Measurements from ENCODE around the gene PZP. TPM values are rescaled to one million over a fixed set of nuclear protein-coding genes. Genes with fewer than 3 reads are reported as not detected.

Gene PZP
- polyA plus RNA-seq, 1 donor from 2014 or later, result not detected

DNA sequence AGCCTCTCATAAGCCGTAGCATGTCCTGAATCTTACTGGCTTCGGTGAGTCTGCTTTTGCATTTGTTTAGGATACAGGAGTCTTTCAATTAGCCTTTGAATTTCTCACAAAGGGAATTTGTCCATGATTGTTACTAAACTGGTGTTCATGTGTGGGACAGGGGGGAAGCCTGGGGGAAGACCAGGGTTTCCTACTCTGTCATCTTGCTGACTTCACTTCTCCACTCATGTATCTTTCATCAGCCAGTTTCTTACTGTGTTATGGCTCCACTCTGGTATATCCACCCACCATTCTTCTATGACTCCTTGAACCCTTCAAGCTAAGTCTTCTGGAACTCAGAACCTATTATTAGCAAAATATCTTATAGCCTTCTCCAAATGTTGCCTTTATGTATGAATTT lies 60.7 kb downstream of the PZP start:
- TF ChIP-seq EP300 (conservative IDR thresholded peaks at IDR 0.05; ENCODE audit: poor library complexity, severe bottlenecking), result no peak
- TF ChIP-seq SMC3 (conservative IDR thresholded peaks at IDR 0.05; ENCODE audit: poor library complexity), result no peak
- no peak for TF ChIP-seq TAF1 (IDR thresholded peaks at IDR 0.05; ENCODE audit: low read depth)
- no peak for TF ChIP-seq EZH2 (IDR thresholded peaks at IDR 0.05; ENCODE audit: borderline replicate concordance, insufficient read depth, low read length, poor library complexity, severe bottlenecking)
- TF ChIP-seq POLR2AphosphoS5 (IDR thresholded peaks at IDR 0.05), result no peak
- no peak for TF ChIP-seq REST (IDR thresholded peaks at IDR 0.05; ENCODE audit: borderline replicate concordance)
- TF ChIP-seq MXI1 (conservative IDR thresholded peaks at IDR 0.05; ENCODE audit: poor library complexity, severe bottlenecking), result no peak
- TF ChIP-seq, protein P1, sequence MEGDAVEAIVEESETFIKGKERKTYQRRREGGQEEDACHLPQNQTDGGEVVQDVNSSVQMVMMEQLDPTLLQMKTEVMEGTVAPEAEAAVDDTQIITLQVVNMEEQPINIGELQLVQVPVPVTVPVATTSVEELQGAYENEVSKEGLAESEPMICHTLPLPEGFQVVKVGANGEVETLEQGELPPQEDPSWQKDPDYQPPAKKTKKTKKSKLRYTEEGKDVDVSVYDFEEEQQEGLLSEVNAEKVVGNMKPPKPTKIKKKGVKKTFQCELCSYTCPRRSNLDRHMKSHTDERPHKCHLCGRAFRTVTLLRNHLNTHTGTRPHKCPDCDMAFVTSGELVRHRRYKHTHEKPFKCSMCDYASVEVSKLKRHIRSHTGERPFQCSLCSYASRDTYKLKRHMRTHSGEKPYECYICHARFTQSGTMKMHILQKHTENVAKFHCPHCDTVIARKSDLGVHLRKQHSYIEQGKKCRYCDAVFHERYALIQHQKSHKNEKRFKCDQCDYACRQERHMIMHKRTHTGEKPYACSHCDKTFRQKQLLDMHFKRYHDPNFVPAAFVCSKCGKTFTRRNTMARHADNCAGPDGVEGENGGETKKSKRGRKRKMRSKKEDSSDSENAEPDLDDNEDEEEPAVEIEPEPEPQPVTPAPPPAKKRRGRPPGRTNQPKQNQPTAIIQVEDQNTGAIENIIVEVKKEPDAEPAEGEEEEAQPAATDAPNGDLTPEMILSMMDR (IDR thresholded peaks at IDR 0.05; ENCODE audit: poor library complexity, severe bottlenecking), result no peak
- TF ChIP-seq RAD21 (conservative IDR thresholded peaks at IDR 0.05), result no peak
- no peak overlapping the region for H3K9ac ChIP-seq (ENCODE audit: low read length)
- H3K27me3 ChIP-seq (ENCODE audit: insufficient read depth, low read depth, low read length), result no peaks in the 10 kb centered on the region
- no peaks in the 10 kb centered on the region for H3K36me3 ChIP-seq (ENCODE audit: insufficient read depth, low read length)
- no peak overlapping the region for H3K4me2 ChIP-seq (ENCODE audit: low read length)
- no peak overlapping the region for H3K27ac ChIP-seq (ENCODE audit: low read length)
- H3K79me2 ChIP-seq (replicated peaks; ENCODE audit: insufficient read depth, low read length), result no peaks in the 10 kb centered on the region
- H2AFZ ChIP-seq (ENCODE audit: low read depth, low read length), result no peak overlapping the region
- no peaks in the 10 kb centered on the region for H3K9me2 ChIP-seq (ENCODE audit: insufficient read depth, low read length)
- H3K4me3 ChIP-seq (ENCODE audit: low read length), result no peak overlapping the region
- H3K9me3 ChIP-seq (ENCODE audit: low read length), result no peaks in the 10 kb centered on the region
- H3F3A ChIP-seq (ENCODE audit: insufficient read depth, low read length, poor library complexity, severe bottlenecking), result no peaks in the 10 kb centered on the region
- H4K20me1 ChIP-seq (ENCODE audit: insufficient read depth), result no peaks in the 10 kb centered on the region

DNA sequence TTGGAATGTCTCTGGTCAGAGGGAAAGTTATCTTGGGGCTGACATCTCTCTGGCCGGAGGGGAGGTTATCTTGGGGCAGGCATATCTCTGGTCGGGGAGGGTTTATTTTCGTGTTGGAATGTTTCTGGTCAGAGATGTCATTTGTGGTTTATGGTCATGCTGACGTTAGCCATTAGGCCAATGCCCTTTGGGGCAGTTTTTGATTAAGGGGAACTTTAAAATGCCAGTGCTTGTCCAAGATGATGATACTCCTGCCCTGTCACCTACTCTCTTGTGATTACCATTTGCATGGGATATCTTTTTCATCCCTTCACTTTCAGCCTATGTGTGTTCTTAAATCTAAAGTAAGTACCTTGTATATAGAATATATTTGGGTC lies 63.5 kb downstream of the PZP start:
- no peaks in the 10 kb centered on the region for H3K9me3 ChIP-seq (ENCODE audit: low read length)
- H3F3A ChIP-seq (ENCODE audit: insufficient read depth, low read length, poor library complexity, severe bottlenecking), result no peaks in the 10 kb centered on the region
- no peaks in the 10 kb centered on the region for H3K9me2 ChIP-seq (ENCODE audit: insufficient read depth, low read length)
- no peaks in the 10 kb centered on the region for H4K20me1 ChIP-seq (ENCODE audit: insufficient read depth)
- no peak overlapping the region for H3K4me3 ChIP-seq (ENCODE audit: low read length)
- no peaks in the 10 kb centered on the region for H3K79me2 ChIP-seq (replicated peaks; ENCODE audit: insufficient read depth, low read length)
- H3K27ac ChIP-seq (ENCODE audit: low read length), result no peak overlapping the region
- H3K4me2 ChIP-seq (ENCODE audit: low read length), result no peak overlapping the region
- TF ChIP-seq, protein P1 (IDR thresholded peaks at IDR 0.05; ENCODE audit: poor library complexity, severe bottlenecking), result no peak
- no peak for TF ChIP-seq SMC3 (conservative IDR thresholded peaks at IDR 0.05; ENCODE audit: poor library complexity)
- no peak for TF ChIP-seq REST (IDR thresholded peaks at IDR 0.05; ENCODE audit: borderline replicate concordance)
- TF ChIP-seq EZH2 (IDR thresholded peaks at IDR 0.05; ENCODE audit: borderline replicate concordance, insufficient read depth, low read length, poor library complexity, severe bottlenecking), result no peak
- TF ChIP-seq MXI1 (conservative IDR thresholded peaks at IDR 0.05; ENCODE audit: poor library complexity, severe bottlenecking), result no peak
- TF ChIP-seq RAD21 (conservative IDR thresholded peaks at IDR 0.05), result no peak
- no peak for TF ChIP-seq EP300 (conservative IDR thresholded peaks at IDR 0.05; ENCODE audit: poor library complexity, severe bottlenecking)
- TF ChIP-seq TAF1 (IDR thresholded peaks at IDR 0.05; ENCODE audit: low read depth), result no peak
- no peak for TF ChIP-seq POLR2AphosphoS5 (IDR thresholded peaks at IDR 0.05)
- H2AFZ ChIP-seq (ENCODE audit: low read depth, low read length), result no peak overlapping the region
- no peak overlapping the region for H3K9ac ChIP-seq (ENCODE audit: low read length)
- no peaks in the 10 kb centered on the region for H3K36me3 ChIP-seq (ENCODE audit: insufficient read depth, low read length)
- H3K27me3 ChIP-seq (ENCODE audit: insufficient read depth, low read depth, low read length), result no peaks in the 10 kb centered on the region
